HG02870 (cell line): ENCODE measurements around the gene STPG4.
"Not testable (repeated sequence)": the region's sequence is repeated elsewhere in the genome, so short reads cannot be mapped to it uniquely, and the experiment has no call there.

ENCODE experiments used
- ATAC-seq: cut with Tn5 transposase; IDR thresholded peaks from one replicate; pipeline ENCODE4 v1.9.1; 2021; ENCODE audit warnings: mild to moderate bottlenecking, moderate library complexity; ENCODE audit not compliant: unreplicated experiment

Gene STPG4

DNA sequence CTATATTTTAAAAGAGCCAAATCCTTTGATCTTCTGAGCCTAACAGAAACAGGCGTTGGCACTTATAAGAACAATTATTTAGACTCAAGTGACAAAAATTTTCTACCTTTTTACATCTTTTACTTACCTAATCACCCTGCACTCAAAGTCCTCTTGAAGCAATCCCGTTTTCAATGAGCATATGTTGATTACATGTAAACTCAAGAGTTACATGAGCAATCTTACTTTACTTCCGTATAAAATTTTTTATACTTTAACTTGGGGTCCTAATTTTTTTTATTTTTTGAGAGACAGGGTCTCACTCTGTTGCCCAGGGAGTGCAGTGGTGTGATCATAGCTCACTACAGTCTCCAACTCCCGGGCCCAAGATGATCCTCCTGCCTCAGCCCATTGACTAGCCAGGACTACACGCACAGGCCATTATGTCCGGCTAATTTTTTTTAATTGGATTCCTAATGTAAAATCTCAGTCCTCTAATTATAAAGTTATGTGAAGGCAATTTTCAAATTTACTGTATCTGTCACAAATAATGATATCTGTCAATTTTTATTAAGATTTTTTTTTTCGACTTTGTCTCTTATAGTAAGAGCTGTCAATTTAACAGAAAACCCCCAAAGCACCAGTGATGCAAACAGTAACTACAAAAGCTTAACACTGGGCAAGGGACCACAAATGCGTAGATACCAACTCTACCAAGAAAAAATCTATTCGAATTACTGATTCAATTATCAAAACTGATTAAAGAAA lies 19.1 kb upstream of the STPG4 start:
- ATAC-seq = no peak

DNA sequence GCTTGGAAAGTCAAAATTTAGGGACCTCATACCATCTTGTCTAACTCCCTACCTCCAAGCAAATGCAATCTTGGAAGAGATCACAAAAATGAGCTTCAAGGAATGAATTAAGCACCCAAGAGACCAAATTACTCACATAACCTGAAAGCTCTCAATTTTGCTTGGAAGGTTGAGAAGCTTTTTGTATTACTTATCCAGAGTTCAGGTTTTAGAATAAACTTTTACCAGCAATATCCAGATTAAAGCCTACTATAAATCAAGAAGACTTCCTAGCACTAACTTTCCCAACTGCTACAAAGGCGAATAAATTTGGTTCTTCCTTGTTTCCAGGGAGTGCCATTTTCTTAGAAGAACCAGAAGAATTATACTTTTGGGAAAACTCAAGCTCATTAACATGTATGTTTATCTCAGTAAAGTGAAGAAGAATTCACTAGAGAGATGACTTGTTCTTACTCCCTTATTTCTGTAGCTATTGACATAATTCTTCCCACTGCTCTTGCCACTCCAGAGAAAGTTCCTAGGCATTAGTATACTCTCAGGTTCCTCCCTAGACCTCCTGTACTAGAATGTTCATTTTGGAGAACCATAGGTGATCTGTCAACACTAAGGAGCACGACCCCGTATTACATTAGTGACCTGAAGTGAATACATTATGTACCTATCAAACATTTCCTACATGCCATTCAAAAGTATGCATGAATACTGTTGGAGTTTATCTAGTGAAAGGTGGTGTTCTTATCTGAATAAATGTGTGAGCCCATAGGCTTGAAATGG lies 18.0 kb upstream of the STPG4 start:
- ATAC-seq = no peak

DNA sequence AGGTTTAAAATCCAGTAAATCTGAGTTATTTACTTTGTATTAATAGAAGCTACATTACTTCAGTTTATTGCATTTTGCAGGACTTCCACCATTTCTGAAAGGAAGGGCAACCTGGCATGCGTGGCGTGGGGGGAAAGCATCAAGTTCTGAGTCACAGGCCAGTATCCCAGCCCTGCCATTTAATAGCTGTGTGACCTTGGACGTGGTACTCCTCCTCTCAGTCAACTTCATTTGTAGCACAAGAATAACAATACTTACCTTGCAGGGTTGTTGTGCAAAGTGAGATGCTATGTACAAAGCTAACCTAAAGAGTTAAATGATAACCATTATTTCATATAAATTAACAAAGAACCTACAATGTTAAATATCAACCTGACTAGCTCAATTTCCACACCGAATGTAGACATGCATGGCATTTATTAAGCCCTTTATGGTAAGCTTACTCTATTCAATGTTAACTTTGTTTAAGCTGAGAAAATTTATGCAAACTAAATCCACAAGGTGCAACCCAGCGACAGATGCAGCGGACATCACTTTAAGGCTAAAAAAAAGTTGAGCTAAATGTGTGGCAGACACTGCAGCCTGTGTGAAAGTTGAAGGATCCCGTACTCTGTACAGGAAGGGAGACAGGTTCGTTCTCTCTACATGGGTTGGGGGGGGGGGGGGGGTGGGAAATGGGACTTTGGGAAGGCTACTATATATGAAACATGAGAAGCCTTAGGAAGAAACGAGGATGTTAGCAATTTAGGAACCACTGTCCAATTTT lies 17.2 kb upstream of the STPG4 start:
- ATAC-seq = no peak

GRCh38 chr2:47169784-47170183 lies 14.7 kb upstream of the STPG4 start:
- no peak for ATAC-seq

- not testable (repeated sequence) for ATAC-seq
Measured at GRCh38 chr2:47168895-47169294, 13.8 kb upstream of the STPG4 start.

GRCh38 chr2:47167149-47167548 lies 12.0 kb upstream of the STPG4 start:
- ATAC-seq = no peak

DNA sequence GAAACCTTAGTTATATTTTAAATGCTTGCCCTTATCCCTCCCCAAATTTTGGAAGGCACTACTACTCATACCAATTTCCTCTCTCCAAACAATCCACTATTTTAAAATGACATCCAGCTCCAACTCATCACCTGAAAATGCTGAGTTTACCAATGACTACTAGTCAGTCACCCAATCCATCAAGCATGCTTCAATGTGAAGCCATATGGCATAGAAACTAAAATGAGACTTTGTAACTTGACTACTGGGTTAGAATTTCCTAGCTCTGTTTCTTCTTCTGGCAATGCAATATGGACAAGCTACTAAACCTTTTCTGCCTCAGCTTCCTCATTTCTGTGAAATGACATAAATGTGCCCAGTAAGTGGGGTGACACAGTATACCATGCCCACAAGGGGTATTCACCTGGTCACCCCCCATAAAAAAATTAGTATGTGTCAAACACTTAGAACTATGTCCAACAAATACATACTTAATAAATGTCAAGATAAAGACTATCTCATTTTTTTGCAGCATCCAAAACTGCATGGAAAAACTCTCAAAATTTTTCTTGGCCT lies 10.0 kb upstream of the STPG4 start:
- no peak for ATAC-seq

DNA sequence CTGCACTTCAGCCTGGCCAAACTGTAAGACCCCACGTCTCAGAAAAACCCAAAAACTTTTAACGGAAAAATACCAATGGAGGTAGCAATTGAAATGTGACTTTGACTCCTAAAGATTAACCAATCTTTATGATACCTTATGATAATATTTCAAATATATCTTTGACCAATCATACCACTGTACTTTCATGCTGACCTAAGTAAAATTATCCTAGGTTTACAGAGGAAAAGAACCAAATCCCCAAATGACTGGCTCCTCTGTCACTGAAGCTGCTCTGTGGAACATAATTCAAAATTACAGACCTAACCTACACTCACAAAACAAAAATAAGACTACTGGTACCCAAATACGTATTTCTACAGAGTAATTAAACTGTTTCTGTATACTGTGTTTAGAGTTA lies 7.7 kb upstream of the STPG4 start:
- no peak for ATAC-seq

- ATAC-seq = no peak
Measured at GRCh38 chr2:47161475-47161874, 6.4 kb upstream of the STPG4 start.

DNA sequence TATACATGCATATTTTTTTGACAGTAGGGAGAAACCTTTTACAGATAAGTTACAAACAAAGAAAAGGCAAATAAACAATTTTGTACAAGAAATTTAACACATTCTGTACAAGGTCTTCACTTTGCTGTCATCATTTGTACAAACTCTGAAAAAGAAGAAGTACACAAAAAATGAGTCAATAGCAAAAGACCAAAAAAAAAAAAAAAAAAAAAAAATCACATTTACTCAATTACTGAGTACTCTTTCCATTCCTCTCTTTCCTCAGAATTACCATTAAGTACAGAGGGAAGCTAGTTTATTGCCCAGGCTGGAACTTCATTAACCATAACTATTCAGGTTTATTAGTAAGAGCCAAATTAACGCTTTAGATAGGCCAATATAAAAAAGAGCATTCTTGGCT lies 5.6 kb upstream of the STPG4 start:
- ATAC-seq = no peak

DNA sequence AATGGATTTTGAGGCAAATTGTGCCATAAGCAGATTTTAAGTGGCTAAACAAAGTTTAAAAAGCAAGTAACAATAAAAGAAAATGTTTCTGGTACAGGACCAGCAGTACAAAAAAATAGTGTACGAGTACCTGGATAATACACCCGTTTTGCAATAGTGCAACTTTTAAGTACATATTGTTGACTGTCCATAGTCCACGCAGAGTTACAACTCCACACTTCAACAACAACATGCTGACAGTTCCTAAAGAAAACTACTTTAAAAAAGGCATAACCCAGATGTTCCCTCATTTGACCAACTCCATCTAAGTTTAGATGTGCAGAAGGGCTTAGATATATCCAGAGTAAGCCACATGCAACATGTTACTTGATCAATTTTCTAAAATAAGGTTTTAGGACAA lies 5.1 kb upstream of the STPG4 start:
- ATAC-seq = no peak

DNA sequence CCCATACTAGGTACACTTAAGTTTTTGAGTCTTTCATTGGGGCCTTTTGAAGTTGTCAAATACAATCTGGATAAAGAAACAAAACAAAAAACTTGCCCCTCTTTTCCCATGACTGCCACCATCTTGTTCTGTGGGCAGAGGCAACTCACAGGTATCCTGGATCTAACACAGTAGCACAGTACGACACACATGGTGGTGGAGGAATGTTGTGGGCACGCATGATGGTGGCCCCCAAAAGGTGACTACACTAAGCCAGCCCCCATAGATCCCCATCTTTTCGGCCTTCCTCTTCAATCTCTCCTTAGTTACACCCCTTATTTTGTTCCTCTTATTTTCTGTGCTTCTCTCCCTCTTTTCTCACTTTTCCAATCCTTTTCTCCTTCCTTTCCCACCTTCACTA lies 4.5 kb upstream of the STPG4 start:
- ATAC-seq = no peak

GRCh38 chr2:47158576-47158975 lies 3.5 kb upstream of the STPG4 start:
- no peak for ATAC-seq

- no peak for ATAC-seq
Measured at GRCh38 chr2:47152803-47153202, 2.3 kb downstream of the STPG4 start.

DNA sequence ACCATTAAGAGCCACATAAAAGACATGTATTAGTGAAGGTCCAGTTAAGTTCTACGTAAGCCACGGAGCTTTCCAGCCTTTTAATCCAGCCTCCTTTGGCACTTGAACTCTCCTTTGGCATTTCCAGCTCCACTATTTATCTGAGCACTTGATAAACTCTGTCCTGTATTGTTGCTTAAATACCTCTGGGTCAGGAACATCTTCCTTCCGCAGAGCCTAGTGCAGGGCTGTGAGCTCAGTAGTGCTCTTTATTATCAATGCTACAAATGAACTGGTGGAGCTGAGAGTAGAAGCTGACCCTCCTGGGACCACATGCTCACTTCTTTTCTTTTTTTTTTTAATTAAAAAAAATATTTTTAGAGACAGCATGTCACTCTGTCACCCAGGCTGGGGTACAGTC lies 4.9 kb downstream of the STPG4 start:
- no peak for ATAC-seq

DNA sequence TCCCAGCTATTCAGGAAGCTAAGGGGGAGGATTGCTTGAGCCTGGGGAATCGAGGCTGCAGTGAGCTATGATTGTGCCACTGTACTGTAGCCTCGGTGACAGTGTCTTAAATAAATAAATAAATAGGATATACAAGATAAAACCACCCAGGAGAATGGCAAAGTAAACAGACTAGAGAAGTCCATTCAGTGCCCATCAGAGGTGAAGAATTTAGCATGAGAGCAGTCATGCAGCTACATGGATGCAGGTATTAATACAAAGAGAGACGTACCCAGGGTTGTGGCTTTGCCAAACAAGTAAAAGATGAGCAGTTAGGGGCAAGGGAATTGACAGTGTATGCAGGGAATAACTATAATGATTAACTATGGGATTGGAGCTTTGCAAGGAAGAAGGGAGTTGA lies 8.1 kb downstream of the STPG4 start:
- ATAC-seq = no peak

DNA sequence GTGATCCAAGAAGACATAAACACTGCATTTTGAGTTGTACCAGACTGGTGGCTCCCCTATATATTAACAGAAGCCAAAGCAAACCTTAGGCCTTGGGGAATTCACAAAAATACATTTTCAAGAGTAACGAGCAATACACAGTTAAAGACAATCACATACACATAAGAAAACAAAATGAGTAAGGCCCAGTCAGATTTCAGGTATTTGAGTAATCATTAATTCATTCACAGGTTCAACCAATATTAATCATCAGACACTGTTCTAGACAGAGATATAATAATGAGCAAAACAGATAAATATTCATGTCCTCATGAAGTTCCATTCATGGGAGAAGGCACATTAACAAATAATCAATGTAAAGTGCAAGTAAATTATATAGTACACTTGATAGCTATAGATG lies 9.6 kb downstream of the STPG4 start:
- no peak for ATAC-seq

GRCh38 chr2:47141520-47141919 lies 13.6 kb downstream of the STPG4 start:
- no peak for ATAC-seq

DNA sequence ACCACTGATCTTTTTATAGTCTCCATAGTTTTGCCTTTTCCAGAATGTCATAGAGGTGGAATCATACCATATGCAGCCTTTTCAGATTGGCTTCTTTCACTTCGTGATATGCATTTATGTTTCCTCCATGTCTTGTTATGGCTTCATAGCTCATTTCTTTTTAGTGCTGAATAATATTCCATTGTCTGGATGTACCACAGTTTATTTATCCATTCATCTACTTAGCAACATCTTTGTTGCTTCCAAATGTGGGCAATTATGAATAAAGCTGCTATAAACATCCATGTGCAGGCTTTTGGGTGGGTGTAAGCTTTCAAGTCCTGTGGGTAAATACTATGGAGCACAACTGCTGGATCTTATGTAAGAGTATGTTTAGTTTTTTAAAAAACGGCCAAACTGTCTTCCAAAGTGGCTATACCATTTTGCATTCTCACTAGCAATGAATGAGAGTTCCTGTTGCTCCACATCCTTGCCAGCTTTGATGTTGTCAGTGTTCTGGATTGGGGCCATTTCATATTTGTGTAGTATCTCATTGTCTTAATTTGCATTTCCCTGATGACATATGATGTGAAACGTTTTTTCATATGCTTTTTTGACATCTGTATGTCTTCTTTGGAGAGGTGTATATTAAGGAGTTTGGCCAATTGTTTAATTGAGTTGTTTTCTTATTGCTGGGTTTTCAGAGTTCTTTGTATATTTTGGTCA lies 20.6 kb downstream of the STPG4 start:
- ATAC-seq = no peak

- no peak for ATAC-seq
Measured at GRCh38 chr2:47133046-47133445, 22.1 kb downstream of the STPG4 start.

DNA sequence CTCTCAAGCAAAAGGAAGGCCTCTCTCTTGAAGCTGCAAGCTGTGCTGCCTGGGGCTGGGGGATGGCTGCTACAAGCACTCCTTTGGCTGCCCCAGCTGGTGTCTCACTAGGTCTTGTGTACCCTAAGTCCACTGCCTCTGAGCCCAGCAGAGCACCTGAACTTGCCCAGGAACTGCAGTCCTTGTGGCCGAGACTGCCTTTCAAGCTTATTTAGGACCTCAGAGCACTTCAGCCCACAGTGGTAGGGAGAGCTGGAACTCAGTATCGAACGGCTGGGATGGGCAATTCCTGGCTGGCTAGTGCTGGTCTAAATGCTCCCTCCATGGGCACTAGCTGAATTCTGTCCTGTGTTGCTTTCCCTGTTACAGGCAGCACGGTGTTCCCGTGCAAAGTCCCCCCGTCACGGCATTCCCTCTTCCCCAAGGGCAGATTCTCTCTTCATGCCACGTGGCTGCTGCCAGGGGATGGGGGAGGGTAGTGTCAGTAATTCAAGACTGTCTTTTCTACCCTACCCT lies 25.9 kb downstream of the STPG4 start:
- no peak for ATAC-seq
